GM19238 (cell line): ENCODE data around the gene BSN.

Experiments
- DNase-seq: peaks from one replicate; pipeline ENCODE4 v3.0.0; 2011; ENCODE audit warnings: low spot score; ENCODE audit not compliant: insufficient read length

Gene BSN

DNA sequence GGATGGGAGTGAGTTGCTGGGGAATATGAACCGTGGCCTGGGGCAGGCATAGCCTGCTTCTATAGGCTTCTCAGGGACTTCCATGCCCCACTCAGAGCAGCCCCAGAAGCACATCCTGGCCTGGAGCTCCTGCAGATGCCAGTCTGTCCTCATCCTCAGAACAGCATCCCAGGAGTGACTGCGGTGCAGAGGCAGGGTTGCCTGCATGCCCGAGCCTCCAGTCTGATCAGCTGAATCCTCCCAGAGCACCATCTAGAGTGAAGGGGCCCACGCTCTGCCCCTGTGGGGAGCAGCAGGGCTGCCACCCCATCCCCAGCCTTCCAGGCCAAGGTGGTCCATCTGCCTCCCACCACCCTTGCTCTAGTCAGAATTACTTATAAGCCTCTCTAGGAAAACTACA lies 75.2 kb downstream of the BSN start:
- no peak for DNase-seq

DNA sequence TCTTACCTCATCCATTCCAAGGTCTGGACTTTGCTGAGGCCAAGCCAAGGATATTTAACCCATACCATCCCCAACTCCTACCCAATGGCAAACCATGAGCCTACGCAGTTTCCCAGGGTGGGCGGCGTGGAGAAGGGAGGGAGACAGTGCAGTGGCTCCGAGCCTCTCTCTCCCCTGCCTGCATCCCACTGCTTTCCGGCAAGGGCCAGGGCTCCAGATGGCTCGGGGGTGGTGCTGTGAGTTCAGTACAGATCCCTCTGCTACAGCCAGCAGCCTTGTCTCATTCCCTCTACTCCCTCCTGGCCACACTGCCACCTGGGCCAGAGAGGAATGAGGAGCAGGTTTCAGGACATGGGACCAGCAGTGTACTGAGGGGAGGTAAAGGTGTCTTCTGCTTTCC lies 75.6 kb downstream of the BSN start:
- DNase-seq, result no peak

DNA sequence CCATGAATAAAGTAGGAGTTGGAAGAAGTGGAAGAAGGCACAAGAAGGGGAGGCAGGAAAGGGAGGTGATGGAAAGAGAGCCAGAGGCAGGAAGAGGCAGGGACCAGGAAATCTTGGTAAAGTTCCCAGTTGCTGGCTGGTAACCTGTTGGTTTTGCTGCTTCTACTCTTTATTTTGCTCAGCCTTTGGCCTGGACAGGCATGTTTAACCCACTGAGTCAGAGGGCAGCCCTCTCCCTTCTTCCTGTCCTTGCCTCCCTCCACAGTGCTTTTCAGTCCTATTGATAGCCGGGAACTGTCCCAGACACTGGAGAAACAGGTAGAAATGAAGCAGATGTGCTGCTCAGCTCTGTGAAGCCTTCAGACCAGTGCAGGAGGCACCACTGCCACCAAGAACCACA lies 76.5 kb downstream of the BSN start:
- DNase-seq, result no peak

DNA sequence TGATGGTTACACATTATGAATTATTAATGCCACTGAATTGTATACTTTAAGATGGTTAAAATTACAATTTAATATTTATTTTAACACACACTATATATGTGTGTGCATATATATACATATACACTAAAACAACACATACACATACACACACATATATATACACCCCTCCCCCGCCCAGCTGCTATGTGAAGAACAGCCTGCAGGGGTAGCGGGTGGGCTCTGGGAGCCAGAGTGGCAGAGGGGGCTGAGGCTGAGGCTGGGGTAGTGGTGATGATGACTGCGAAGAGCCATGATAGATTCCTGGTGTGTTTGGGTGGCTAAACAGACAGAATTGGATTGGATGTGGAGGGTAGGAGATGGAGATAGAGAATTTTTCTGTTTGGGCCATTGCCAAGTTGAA lies 80.5 kb downstream of the BSN start:
- DNase-seq, result no peak

DNA sequence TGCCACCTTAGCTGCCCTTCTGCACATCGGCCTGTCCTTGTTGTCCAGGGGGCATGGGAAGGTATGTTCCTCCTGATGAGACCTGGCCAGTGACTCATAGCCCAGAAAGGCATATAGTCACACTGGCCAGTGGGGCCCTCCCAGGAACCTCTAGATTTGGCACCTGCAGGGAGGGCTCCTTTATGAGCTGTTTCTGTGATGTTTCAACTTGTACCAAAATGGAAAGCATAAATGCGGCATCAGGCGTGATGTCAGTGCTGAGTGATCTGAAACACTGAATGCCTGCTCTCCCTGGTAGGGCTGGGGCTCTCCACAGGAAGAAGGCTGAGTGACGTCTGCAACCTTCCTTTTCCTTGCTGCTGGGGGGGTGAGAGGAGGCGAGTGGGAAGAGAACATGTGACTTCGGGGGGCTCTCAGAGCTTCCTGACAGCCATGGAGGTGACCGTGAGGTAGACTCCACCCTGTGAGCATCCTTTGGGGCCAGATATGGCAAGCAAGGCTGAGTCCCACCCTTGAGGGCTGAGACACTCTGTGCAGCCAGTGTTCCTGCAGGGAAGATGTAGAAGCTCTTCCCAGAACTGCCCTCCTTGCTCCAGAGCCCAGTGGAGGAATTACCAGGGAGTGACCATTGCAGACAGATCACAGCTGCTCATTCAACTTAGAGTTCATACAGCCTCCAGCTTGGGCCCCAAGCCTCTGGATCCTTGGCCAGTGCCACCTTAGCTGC lies 82.8 kb downstream of the BSN start:
- no peak for DNase-seq

DNA sequence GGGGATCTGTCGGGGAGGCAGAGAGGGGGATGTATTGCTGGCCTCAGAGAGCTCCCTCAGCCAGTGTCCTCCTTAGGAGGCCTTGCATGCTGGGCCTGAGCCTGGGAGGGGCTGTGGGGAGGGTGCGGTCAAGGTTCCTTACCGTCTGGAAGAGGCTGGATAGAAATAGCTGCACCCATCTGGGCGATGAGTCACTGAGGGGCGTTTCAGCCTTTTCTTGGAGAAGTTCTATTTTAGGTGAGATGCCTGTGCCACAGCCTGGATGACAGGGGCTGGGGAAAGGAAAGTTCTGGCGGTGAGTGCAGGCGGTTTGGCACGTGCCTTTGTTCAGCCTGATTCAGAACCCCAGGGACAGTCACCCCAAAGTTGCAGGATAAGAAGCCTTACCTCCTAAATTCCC lies 84.2 kb downstream of the BSN start:
- DNase-seq, result no peak

DNA sequence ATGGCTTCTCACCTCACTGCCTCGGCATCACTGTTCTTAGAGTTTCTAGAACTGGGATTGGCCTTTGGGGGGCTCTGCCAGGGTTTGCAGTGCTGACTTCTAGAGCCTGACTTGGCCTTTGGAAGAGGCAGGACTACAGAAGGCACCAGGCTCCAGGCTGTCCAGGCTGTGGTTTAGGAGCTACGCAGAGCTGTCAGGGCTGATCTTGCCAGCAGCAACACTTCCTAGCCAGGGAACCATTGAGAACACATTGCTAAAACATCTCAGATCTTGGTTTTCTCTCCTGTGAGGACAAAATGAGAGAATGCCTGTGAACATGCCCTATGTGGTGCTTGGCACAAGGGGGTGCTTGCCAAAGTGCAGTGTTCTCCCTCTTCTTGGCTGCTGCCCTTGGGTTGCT lies 85.3 kb downstream of the BSN start:
- DNase-seq, result no peak

DNA sequence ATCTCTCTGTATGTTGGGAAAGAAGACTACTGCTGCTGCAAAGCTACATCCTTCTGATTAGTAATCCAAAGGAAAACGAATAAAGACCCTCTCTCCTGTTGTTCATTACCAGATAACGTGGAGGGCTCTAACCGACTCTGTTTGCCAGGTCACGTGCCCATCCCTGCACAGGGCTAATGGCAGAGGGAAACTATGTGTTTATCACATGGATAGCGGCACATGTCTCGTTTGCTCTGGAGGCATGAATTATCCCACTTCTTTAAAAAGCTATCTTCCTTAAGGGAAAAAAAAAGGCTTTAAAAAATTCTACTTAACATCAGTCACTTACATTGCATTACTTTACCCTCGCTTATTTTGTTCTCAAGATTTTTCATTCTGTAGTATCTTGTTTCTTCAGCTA lies 87.0 kb downstream of the BSN start:
- no peak for DNase-seq

DNA sequence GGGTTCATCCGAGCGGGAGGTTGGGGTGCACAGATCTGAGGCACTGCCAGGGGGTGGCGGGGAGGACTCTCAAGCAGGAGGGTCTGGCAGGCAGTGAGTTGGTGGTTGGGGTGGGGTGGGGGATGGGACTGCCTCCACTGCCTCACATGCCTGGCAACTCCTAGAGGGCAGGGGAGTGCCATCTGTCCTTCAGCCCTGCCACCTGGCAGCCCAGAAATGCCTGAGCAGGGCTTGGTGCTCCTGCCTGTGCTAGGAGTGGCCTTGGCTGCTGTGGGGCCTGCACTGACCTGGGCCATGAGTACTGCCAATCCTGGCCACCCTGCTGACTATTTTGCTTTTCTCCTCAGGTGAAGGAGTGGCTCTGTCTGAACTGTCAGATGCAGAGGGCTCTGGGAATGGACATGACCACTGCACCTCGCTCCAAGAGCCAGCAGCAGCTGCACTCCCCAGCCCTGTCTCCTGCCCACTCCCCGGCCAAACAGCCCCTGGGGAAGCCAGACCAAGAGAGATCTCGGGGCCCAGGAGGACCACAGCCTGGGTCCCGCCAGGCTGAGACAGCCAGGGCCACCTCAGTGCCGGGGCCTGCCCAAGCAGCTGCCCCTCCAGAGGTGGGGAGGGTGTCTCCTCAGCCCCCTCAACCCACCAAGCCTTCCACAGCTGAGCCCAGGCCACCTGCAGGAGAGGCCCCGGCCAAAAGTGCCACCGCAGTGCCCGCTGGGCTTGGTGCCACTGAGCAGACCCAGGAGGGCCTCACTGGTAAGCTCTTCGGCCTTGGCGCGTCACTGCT lies 87.8 kb downstream of the BSN start:
- no peak for DNase-seq

DNA sequence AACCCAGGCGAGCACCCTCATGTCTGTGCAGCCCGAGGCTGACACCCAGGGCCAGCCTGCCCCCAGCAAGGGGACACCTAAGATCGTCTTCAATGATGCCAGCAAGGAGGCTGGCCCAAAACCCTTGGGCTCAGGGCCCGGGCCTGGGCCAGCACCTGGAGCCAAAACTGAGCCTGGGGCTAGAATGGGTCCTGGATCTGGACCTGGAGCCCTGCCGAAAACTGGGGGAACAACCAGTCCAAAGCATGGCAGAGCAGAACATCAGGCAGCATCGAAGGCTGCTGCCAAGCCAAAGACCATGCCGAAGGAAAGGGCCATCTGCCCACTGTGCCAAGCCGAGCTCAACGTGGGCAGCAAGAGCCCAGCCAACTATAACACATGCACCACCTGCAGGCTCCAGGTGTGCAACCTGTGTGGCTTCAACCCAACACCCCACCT lies 88.5 kb downstream of the BSN start:
- DNase-seq, result no peak

DNA sequence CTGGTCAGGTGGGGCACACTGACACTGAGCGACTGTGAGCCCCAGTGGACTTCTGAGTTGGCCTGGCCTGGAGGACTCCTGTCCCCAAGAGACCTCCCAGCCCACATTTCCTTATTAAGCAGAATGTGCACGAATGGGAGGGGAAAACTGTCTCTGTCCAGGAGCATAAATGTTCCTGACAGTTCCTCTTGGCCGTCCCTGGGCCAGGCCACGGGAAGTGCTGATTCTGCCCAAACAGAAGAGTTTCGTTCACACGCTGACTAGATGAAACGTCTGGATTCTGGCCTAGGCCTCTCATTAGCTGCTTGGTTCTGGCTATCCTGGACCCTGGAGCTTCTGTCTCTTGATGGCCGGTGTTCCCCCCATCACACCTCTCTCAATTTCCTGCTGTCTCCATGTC lies 90.4 kb downstream of the BSN start:
- DNase-seq, result no peak

DNA sequence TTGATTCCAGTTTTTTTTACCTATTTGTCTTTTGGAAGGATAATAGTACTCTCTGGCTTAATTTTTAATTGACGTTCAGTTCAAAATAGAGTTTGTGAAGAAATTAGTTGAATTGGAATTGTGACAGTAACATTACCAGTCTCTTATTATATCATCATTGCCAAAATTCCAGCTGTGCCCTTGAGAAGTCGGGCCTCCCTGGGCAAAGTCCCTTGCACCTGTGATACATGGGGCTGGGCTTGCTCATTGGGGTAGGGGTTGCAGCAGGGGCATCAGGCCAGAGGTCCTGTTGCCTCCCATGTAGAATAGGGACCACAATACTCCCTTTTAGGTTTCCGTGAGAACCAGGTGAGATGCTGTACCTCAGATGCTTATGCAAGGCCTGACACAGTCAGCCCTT lies 92.0 kb downstream of the BSN start:
- DNase-seq, result no peak

DNA sequence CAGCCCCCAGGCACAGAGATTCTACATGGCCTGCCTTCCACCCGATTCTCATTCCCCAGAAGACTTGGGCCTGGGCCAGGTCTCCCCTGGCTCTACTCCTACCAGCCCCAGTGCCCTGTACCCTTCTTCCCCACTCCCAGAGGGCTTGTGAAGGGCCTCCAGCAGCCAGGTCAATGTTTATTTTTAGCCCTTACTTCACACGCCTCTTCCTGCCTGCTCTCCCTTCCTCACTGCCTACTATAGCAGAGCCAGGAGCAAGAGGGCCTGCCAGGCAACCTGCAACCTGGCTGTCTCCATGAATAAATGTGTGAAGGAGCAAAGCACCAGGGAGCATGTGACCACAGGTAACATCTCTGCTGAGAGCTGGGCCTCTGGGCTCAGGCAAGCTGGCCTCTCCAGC lies 93.5 kb downstream of the BSN start:
- no peak for DNase-seq

DNA sequence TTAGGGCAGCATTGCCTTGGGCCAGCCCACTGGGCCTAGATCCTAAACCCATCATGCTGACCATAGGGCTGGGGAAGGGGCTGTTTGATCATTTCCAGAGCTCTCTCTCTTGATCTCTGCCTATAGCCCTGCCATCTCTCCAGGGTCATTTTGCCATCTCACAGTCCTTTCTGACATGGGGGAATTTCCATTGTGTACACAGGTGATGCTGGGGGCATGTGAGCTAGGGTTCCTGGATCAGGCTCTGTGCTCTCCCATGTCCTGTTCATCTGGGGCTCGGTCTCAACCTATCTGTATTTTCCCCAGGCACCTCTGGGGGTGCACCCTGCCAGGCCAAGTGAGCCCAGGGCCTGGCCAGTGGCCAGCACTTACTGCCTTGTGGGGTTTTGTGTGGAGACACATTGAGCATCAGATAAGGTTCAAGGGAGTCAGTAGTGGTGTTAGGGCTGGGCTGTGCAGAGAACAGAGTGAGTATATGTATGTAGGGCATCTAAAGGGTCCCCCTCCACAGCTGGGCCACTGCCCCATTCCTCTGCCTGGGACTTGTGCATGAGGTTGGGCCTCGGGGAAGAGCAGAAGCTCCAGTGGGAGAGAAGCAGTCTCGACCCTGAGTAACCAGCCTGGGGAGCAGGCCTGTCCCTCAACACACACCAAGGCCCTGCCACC lies 94.2 kb downstream of the BSN start:
- no peak for DNase-seq

DNA sequence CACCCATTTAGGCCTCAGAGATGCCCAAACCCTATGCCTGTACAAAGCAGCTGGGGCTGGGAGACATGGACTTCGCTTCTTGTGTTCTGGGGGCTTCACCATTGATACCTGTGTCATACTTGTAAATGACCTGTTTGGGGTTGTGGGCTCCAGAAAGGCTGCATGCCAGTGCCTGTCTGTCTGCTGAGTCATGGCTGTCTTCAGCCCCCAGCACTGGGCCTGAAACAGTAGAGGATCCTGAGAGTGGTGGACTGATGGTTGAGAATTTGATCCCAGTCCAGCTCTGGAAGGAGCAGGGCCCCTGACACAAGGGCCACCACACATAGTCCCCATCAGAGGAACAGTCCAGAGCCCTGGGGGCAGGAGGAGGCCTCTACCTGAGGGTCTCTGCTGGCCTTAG lies 95.3 kb downstream of the BSN start:
- no peak for DNase-seq

DNA sequence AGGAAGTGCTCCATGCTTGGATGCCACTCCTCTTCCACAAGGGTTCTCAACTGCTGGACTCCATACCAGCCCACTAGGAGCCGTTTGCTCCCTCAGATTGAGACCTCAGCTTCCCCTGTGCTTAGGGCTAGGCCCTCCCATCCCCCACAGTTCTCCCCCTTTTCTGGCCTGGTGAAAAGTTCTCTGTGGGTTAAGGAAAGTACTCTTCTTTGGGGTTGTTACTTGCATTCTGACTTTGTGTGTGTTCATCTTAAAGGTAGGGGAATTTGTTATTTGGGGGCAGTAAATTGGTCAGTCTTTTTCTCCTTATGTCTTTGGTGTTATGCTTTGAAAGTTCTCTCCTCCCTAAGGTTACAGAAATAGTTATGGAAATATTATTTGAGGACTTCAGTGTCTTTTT lies 95.9 kb downstream of the BSN start:
- no peak for DNase-seq

DNA sequence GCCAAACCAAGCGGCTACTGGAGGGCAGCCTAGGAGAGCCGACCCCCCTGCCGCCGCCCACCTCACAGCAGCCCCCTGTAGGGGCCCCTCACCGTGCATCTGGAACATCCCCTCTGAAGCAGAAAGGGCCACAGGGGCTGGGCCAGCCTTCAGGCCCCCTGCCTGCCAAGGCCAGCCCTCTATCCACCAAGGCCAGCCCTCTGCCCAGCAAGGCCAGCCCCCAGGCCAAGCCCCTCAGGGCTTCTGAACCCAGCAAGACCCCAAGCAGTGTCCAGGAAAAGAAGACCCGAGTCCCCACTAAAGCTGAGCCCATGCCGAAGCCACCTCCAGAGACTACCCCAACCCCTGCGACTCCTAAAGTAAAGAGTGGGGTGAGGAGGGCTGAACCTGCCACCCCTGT lies 96.4 kb downstream of the BSN start:
- no peak for DNase-seq

DNA sequence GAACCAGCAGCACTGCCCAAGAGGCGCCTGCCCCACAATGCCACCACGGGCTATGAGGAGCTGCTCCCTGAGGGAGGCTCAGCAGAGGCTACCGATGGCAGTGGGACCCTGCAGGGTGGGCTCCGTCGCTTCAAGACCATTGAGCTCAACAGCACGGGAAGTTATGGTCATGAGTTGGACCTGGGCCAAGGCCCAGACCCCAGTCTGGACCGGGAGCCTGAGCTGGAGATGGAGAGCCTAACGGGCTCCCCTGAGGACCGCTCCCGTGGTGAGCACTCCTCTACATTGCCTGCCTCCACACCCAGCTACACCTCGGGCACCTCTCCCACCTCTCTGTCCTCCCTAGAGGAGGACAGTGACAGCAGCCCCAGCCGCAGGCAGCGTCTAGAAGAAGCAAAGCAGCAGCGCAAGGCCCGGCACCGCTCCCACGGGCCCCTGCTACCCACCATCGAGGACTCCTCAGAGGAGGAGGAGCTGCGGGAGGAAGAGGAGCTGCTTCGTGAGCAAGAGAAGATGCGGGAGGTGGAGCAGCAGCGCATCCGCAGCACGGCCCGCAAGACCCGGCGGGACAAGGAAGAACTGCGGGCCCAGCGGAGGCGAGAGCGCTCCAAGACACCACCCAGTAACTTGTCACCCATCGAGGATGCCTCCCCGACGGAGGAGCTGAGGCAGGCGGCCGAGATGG lies 98.1 kb downstream of the BSN start:
- no peak for DNase-seq

DNA sequence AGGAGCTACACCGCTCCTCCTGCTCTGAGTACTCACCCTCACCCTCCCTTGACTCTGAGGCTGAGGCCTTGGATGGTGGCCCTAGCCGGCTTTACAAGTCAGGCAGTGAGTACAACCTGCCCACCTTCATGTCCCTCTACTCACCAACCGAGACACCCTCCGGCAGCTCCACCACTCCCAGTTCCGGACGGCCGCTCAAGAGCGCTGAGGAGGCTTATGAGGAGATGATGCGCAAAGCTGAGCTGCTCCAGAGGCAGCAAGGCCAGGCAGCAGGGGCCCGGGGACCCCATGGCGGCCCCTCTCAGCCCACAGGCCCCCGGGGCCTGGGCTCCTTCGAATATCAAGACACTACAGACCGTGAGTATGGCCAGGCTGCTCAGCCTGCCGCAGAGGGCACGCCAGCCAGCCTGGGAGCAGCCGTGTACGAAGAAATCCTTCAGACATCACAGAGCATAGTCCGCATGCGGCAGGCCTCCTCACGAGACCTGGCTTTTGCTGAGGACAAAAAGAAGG lies 98.7 kb downstream of the BSN start:
- no peak for DNase-seq

DNA sequence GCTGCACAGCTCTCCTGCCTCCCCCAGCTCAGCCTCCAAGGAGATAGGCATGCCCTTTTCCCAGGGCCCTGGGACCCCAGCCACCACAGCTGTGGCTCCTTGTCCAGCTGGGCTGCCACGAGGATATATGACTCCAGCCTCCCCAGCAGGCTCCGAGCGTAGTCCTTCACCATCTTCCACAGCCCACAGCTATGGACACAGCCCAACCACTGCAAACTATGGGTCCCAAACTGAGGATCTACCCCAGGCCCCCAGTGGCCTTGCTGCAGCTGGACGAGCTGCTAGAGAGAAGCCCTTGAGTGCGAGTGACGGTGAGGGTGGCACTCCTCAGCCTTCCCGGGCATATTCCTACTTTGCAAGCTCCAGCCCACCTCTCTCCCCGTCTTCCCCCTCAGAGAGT lies 99.3 kb downstream of the BSN start:
- no peak for DNase-seq

DNA sequence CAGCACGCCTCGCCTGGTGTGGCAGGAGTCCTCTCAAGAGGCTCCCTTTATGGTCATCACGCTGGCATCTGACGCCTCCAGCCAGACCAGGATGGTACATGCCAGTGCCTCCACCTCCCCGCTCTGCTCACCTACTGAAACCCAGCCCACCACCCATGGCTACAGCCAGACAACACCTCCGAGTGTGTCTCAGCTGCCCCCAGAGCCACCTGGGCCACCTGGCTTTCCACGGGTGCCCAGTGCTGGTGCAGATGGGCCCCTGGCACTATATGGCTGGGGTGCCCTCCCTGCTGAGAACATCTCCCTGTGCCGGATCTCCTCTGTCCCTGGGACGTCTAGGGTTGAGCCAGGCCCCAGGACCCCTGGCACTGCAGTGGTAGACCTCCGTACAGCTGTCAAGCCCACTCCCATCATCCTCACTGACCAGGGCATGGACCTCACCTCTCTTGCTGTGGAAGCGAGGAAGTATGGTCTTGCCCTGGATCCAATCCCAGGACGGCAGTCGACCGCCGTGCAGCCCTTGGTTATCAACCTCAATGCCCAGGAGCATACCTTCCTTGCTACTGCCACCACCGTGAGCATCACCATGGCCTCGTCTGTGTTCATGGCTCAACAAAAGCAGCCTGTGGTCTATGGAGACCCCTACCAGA lies 100.0 kb downstream of the BSN start:
- DNase-seq, result no peak
